A549 (cell line): Measurements from ENCODE around the gene PNPO. TPM values are rescaled to one million over a fixed set of nuclear protein-coding genes. Genes with fewer than 3 reads are reported as not detected.

Source experiments
- ATAC-seq, 2 experiments: fragments of 200-7000 bp in 1 of 2; fragments of >200 bp in 1 of 2; cut with Nextera tagmentation in 1 of 2; cut with Tn5 transposase in 1 of 2; 3 replicates each; pipeline versions ENCODE4 v1.8.0 to v1.9.1; 2018 to 2020; ENCODE audit warnings: mild to moderate bottlenecking in 1 of 2, moderate library complexity in 1 of 2
- CTCF ChIA-PET: fragments of 300-600 bp; sonication (Branson Sonifier 250); formaldehyde crosslinking; extraction: SDS; loops from one replicate; lab custom pipeline; 2021; ENCODE audit warnings: antibody characterized with exemption, inconsistent platforms; lab: Yijun Ruan, JAX
- POLR2A ChIA-PET: fragments of 350-600 bp; formaldehyde crosslinking; extraction: SDS; loops from one replicate; lab custom pipeline; 2021; ENCODE audit warnings: antibody characterized with exemption, inconsistent platforms; lab: Yijun Ruan, JAX
- DNase-seq, 2 experiments: peaks; one replicate each; pipeline versions ENCODE4 v3.0.0 to v3.0.0-alpha.2; 2011 to 2016; ENCODE audit warnings: low read depth in 1 of 2, low spot score in 1 of 2
- FAIRE-seq: peaks from 2 replicates; lab custom pipeline; 2011; peaks lifted over from hg19 to GRCh38; lab: Jason Lieb, UNC
- H3K27ac ChIP-seq, 2 experiments: fragments of >200 bp; sonication (Bioruptor Twin); formaldehyde crosslinking; 3 replicates each; pipeline ENCODE4 v1.5.1; 2016 to 2017
- H3K4me1 ChIP-seq: fragments of >200 bp; sonication (Bioruptor Twin); formaldehyde crosslinking; 3 replicates; pipeline ENCODE4 v1.6.1; 2016
- H3K4me2 ChIP-seq: fragments of >200 bp; sonication (Bioruptor Twin); formaldehyde crosslinking; 3 replicates; pipeline ENCODE4 v1.6.1; 2016
- H3K4me3 ChIP-seq: fragments of >200 bp; sonication (Bioruptor Twin); formaldehyde crosslinking; 3 replicates; pipeline ENCODE4 v1.5.1; 2016
- H3K9me3 ChIP-seq: fragments of >200 bp; sonication (Bioruptor Twin); formaldehyde crosslinking; 3 replicates; pipeline ENCODE4 v1.6.1; 2016
- ATOH8 ChIP-seq: fragments of 250-450 bp; sonication (Bioruptor Pico); IDR thresholded peaks from 2 replicates; pipeline ENCODE4 v1.5.0; 2020; ENCODE audit warnings: low read depth, mild to moderate bottlenecking, moderate library complexity
- CBX2 ChIP-seq: fragments of 200-600 bp; sonication (generic); IDR thresholded peaks from 2 replicates; pipeline ENCODE4 v1.6.1; 2016; ENCODE audit warnings: low read depth, mild to moderate bottlenecking, borderline replicate concordance
- CEBPB ChIP-seq, 2 experiments: fragments of >200 bp in 1 of 2; sonication (Bioruptor Twin) in 1 of 2; formaldehyde crosslinking in 1 of 2; IDR thresholded peaks; 2 replicates each; pipeline ENCODE4 v1.6.1; 2012 to 2016
- EHF ChIP-seq: fragments of 250-450 bp; sonication (Bioruptor Pico); IDR thresholded peaks from 2 replicates; pipeline ENCODE4 v1.5.0; 2020; ENCODE audit warnings: mild to moderate bottlenecking
- EHMT2 ChIP-seq: fragments of 200-600 bp; sonication (generic); IDR thresholded peaks from 2 replicates; pipeline ENCODE4 v1.6.1; 2016; ENCODE audit warnings: antibody characterized with exemption, low read depth, mild to moderate bottlenecking, moderate library complexity
- EP300 ChIP-seq, 2 experiments: fragments of >200 bp; sonication (Bioruptor Twin); formaldehyde crosslinking; IDR thresholded peaks; 2 replicates in 1 of 2; 3 replicates in 1 of 2; pipeline ENCODE4 v1.6.1; 2016 to 2017
- FOSB ChIP-seq: fragments of 250-450 bp; sonication (Bioruptor Pico); IDR thresholded peaks from 2 replicates; pipeline ENCODE4 v1.5.0; 2020; ENCODE audit warnings: mild to moderate bottlenecking, moderate library complexity
- HDAC2 ChIP-seq: fragments of 200-600 bp; sonication (generic); IDR thresholded peaks from 2 replicates; pipeline ENCODE4 v1.6.1; 2016
- HOXB5 ChIP-seq: fragments of 250-450 bp; sonication (Bioruptor Pico); IDR thresholded peaks from 2 replicates; pipeline ENCODE4 v1.5.0; 2020; ENCODE audit warnings: mild to moderate bottlenecking, moderate library complexity
- JUN ChIP-seq, 2 experiments: fragments of >200 bp; sonication (Bioruptor Twin); formaldehyde crosslinking; IDR thresholded peaks; 2 replicates in 1 of 2; 3 replicates in 1 of 2; pipeline ENCODE4 v1.6.1; 2016 to 2017
- KDM5A ChIP-seq: fragments of 200-600 bp; sonication (generic); IDR thresholded peaks from 2 replicates; pipeline ENCODE4 v1.6.1; 2016; ENCODE audit warnings: antibody characterized with exemption, mild to moderate bottlenecking
- NFE2L2 ChIP-seq: fragments of 150-350 bp; conservative IDR thresholded peaks from 2 replicates; pipeline ENCODE4 v1.6.1; 2014; ENCODE audit warnings: low read length
- NPAS2 ChIP-seq: fragments of 250-450 bp; sonication (Bioruptor Pico); IDR thresholded peaks from 2 replicates; pipeline ENCODE4 v1.8.0; 2022; ENCODE audit warnings: mild to moderate bottlenecking, moderate library complexity, borderline replicate concordance
- PHF8 ChIP-seq: fragments of 200-600 bp; sonication (generic); IDR thresholded peaks from 2 replicates; pipeline ENCODE4 v1.6.1; 2016; ENCODE audit warnings: low read depth, mild to moderate bottlenecking, antibody characterized with exemption, moderate library complexity, borderline replicate concordance
- POLR2A ChIP-seq: IDR thresholded peaks from 2 replicates; pipeline ENCODE4 v1.6.1; 2012; ENCODE audit warnings: mild to moderate bottlenecking, low read length
- RAD21 ChIP-seq, 2 experiments: fragments of >200 bp in 1 of 2; sonication (Bioruptor Twin) in 1 of 2; formaldehyde crosslinking in 1 of 2; IDR thresholded peaks in 1 of 2; conservative IDR thresholded peaks in 1 of 2; 2 replicates in 1 of 2; 3 replicates in 1 of 2; pipeline ENCODE4 v1.6.1; 2012 to 2018; ENCODE audit warnings: inconsistent platforms in 1 of 2
- RCOR1 ChIP-seq: fragments of 150-350 bp; IDR thresholded peaks from 2 replicates; pipeline ENCODE4 v1.6.1; 2014; ENCODE audit warnings: antibody characterized with exemption, low read length, low read depth
- REST ChIP-seq: fragments of 200-600 bp; sonication (generic); IDR thresholded peaks from 2 replicates; pipeline ENCODE4 v1.6.1; 2016; ENCODE audit warnings: antibody characterized with exemption, mild to moderate bottlenecking, moderate library complexity
- SMC3 ChIP-seq: fragments of >200 bp; sonication (Bioruptor Twin); formaldehyde crosslinking; IDR thresholded peaks from 3 replicates; pipeline ENCODE4 v1.6.1; 2018; ENCODE audit warnings: inconsistent platforms
- SREBF2 ChIP-seq: fragments of 450-650 bp; IDR thresholded peaks from 2 replicates; pipeline ENCODE4 v1.6.1; 2014; ENCODE audit warnings: mild to moderate bottlenecking, moderate library complexity
- TP53 ChIP-seq: fragments of 250-450 bp; sonication (Bioruptor Pico); IDR thresholded peaks from 2 replicates; pipeline ENCODE4 v1.5.0; 2021; ENCODE audit warnings: mild to moderate bottlenecking, moderate library complexity
- ZC3H11A ChIP-seq: fragments of 450-650 bp; IDR thresholded peaks from 2 replicates; pipeline ENCODE4 v1.6.1; 2014; ENCODE audit warnings: antibody characterized with exemption, mild to moderate bottlenecking
- ZFP36 ChIP-seq: fragments of 450-650 bp; IDR thresholded peaks from 2 replicates; pipeline ENCODE4 v1.6.1; 2014; ENCODE audit warnings: borderline replicate concordance; ENCODE audit not compliant: partially characterized antibody
- WGBS: methylation state at CpG from one replicate; pipeline ENCODE4 v1.1.6; 2017; ENCODE audit errors: missing lambda C conversion rate; 5-methylcytosine and 5-hydroxymethylcytosine counted together
- polyA plus RNA-seq, 4 experiments: library from polyadenylated mRNA; depleted of rRNA in 3 of 4; stranded (reverse); fragments of >200 nt; fragmentation: RNase III in 1 of 4; extraction: RNeasy Plus Mini Kit Qiagen cat#74134 plus additional on column Dnase treatment in 1 of 4; gene quantifications; 2 replicates in 3 of 4; 3 replicates in 1 of 4; pipeline ENCODE4 v1.2.3, GENCODE V29; 2011 to 2017

The PNPO gene
- polyA plus RNA-seq, 2 of the 4 experiments (the other 2 are of a cell fraction): 29.5 to 40.8 TPM

GRCh38 chr17:47902039-47902744 lies 39.2 kb upstream of the PNPO start:
- H3K9me3 ChIP-seq: no peaks in the 10 kb centered on the region
- peaks cover 17% of the 10 kb centered on the region for H3K4me1 ChIP-seq
- TF ChIP-seq ZFP36: no peak
- TF ChIP-seq JUN (IDR thresholded peaks at IDR 0.05): no peak
- no peak for TF ChIP-seq TP53 (CRISPR knock-in tag)
- TF ChIP-seq CBX2: no peak
- no peak for TF ChIP-seq SREBF2
- TF ChIP-seq PHF8: no peak
- no peak for TF ChIP-seq NPAS2 (CRISPR knock-in tag)
- TF ChIP-seq HDAC2: no peak
- no peak for TF ChIP-seq NFE2L2
- TF ChIP-seq ATOH8: no peak
- 79% methylated on average over 4 of the region's 4 CpGs for WGBS
- ChIA-PET CTCF (interaction anchor here (0.7 to 10.1 kb wide), 9 partner anchors 11 to 116 kb away, joined by 3 to 89 read pairs (median 5); partner anchors contain the start of genes CDK5RAP3, PNPO and SCRN2), POLR2A (no interaction called here)
- no peak for DNase-seq
- no peak overlapping the region for H3K27ac ChIP-seq
- no peak for ATAC-seq
- no peak overlapping the region for H3K4me3 ChIP-seq
- H3K4me2 ChIP-seq: no peak overlapping the region
- no peak for FAIRE-seq

- no peak for DNase-seq
- 74% methylated on average over 8 of the region's 8 CpGs for WGBS
- H3K4me3 ChIP-seq: no peak overlapping the region
- no peaks in the 10 kb centered on the region for H3K9me3 ChIP-seq
- ChIA-PET CTCF (interaction anchor here (0.8 to 10.1 kb wide), 17 partner anchors 8 to 113 kb away, joined by 3 to 89 read pairs (median 5); partner anchors contain the start of genes CDK5RAP3, SCRN2 and SP2), POLR2A (interaction anchor here (0.6 to 1.9 kb wide), 3 partner anchors 10 to 74 kb away, joined by 3 to 14 read pairs (median 3); partner anchors contain the start of genes LRRC46, MRPL10, PNPO and SP2)
- ATAC-seq: peak; percentile 49 to 61; a peak in 4 of 6 replicates
- FAIRE-seq: no peak
- peak overlapping the region; percentile 17; the same call in 1 of the 3 replicates for H3K4me2 ChIP-seq
- peaks cover 13% of the 10 kb centered on the region for H3K4me1 ChIP-seq
- TF ChIP-seq FOSB (CRISPR knock-in tag) (no peak), RAD21 (conservative IDR thresholded peaks at IDR 0.05 in 1 of 2, IDR thresholded peaks at IDR 0.05 in 1 of 2) (no peak), SMC3 (no peak), EHMT2 (no peak), KDM5A (no peak), PHF8 (no peak), ZFP36 (no peak), ZC3H11A (no peak), REST (no peak), EHF (CRISPR knock-in tag) (no peak), RCOR1 (no peak), CEBPB (IDR thresholded peaks at IDR 0.05) (no peak), HOXB5 (CRISPR knock-in tag) (no peak), EP300 (IDR thresholded peaks at IDR 0.05) (no peak), POLR2A (no peak)
- H3K27ac ChIP-seq: peak overlapping the region in 1 of 2 experiments; percentile 24; a peak in 3 of 6 replicates
These were observed 36.1 kb upstream of the PNPO start for GRCh38 chr17:47905221-47905733.
